Stimulated activated CD8-positive, alpha-beta memory T cell treated with anti-CD3 and anti-CD28 coated beads, Interleukin-15, amount 100 ng/mL, for 48 hours (primary cell): ENCODE results near the gene B4GALT6.

Source experiments
- DNase-seq, 2 donors: peaks; one replicate each; pipeline ENCODE4 v3.0.0-alpha.2; 2020; ENCODE audit warnings: low read depth in 2 of 2

The B4GALT6 gene

GRCh38 chr18:31688606-31689005, 4.2 kb upstream of the B4GALT6 start:
- DNase-seq = no peak

- no peak for DNase-seq
Observed at GRCh38 chr18:31686986-31687928, 2.9 kb upstream of the B4GALT6 start.

- no peak for DNase-seq
Observed at GRCh38 chr18:31686572-31686971, 2.2 kb upstream of the B4GALT6 start.

- peak; percentile 39 to 45 for DNase-seq
Observed at GRCh38 chr18:31685097-31686082, 1.0 kb upstream of the B4GALT6 start.

GRCh38 chr18:31683968-31684278, 458 bp downstream of the B4GALT6 start:
- DNase-seq = no peak

GRCh38 chr18:31683106-31683505, 1.3 kb downstream of the B4GALT6 start:
- DNase-seq = no peak

GRCh38 chr18:31680831-31681568, 3.4 kb downstream of the B4GALT6 start:
- DNase-seq = no peak

GRCh38 chr18:31680433-31680811, 4.0 kb downstream of the B4GALT6 start:
- no peak for DNase-seq

GRCh38 chr18:31679791-31680432, 4.5 kb downstream of the B4GALT6 start:
- DNase-seq = no peak

GRCh38 chr18:31679133-31679742, 5.1 kb downstream of the B4GALT6 start:
- DNase-seq = no peak

- DNase-seq = no peak
Observed at GRCh38 chr18:31678425-31678824, 6.0 kb downstream of the B4GALT6 start.

GRCh38 chr18:31677592-31677991, 6.8 kb downstream of the B4GALT6 start:
- DNase-seq = no peak

- DNase-seq = no peak
Observed at GRCh38 chr18:31675404-31675803, 9.0 kb downstream of the B4GALT6 start.

- DNase-seq = no peak
Observed at GRCh38 chr18:31672628-31673135, 11.7 kb downstream of the B4GALT6 start.

GRCh38 chr18:31671951-31672350, 12.4 kb downstream of the B4GALT6 start:
- DNase-seq = no peak

- no peak for DNase-seq
Observed at GRCh38 chr18:31669541-31669940, 14.8 kb downstream of the B4GALT6 start.

GRCh38 chr18:31667185-31667584, 17.2 kb downstream of the B4GALT6 start:
- no peak for DNase-seq

- no peak for DNase-seq
Observed at GRCh38 chr18:31666055-31666454, 18.3 kb downstream of the B4GALT6 start.

- DNase-seq = no peak
Observed at GRCh38 chr18:31664101-31664500, 20.3 kb downstream of the B4GALT6 start.

GRCh38 chr18:31661965-31662364, 22.4 kb downstream of the B4GALT6 start:
- no peak for DNase-seq

GRCh38 chr18:31660763-31661162, 23.6 kb downstream of the B4GALT6 start:
- DNase-seq = no peak
